WTC11 (cell line): Measurements from ENCODE around the gene OCA2.

ENCODE experiments used
- ATF6 ChIP-seq: sonication (generic); formaldehyde crosslinking; IDR thresholded peaks from 2 replicates; pipeline ENCODE4 v1.8.1; 2023; ENCODE audit warnings: mild to moderate bottlenecking, missing genetic modification reagents
- CTCF ChIP-seq: fragments of 200-600 bp; IDR thresholded peaks from 2 replicates; pipeline ENCODE4 v1.8.0; 2022; ENCODE audit warnings: antibody characterized with exemption
- E2F4 ChIP-seq: sonication (generic); formaldehyde crosslinking; IDR thresholded peaks from 2 replicates; pipeline ENCODE4 v1.8.1; 2022; ENCODE audit warnings: low read depth, mild to moderate bottlenecking, moderate library complexity, missing genetic modification reagents, borderline replicate concordance
- E2F5 ChIP-seq: sonication (generic); formaldehyde crosslinking; IDR thresholded peaks from 2 replicates; pipeline ENCODE4 v1.8.1; 2022; ENCODE audit warnings: mild to moderate bottlenecking, moderate library complexity, missing genetic modification reagents
- FOXJ3 ChIP-seq: sonication (generic); formaldehyde crosslinking; IDR thresholded peaks from 2 replicates; pipeline ENCODE4 v1.9.0; 2021; ENCODE audit warnings: missing genetic modification reagents, mild to moderate bottlenecking, borderline replicate concordance
- NFE2L1 ChIP-seq: sonication (generic); formaldehyde crosslinking; IDR thresholded peaks from 2 replicates; pipeline ENCODE4 v1.8.1; 2023; ENCODE audit warnings: missing genetic modification reagents
- NR2C2 ChIP-seq: sonication (generic); formaldehyde crosslinking; IDR thresholded peaks from 2 replicates; pipeline ENCODE4 v1.8.0; 2022; ENCODE audit warnings: mild to moderate bottlenecking, missing genetic modification reagents
- NR3C1 ChIP-seq: sonication (generic); formaldehyde crosslinking; conservative IDR thresholded peaks from 2 replicates; pipeline ENCODE4 v1.8.1; 2023; ENCODE audit warnings: low read depth, mild to moderate bottlenecking, missing genetic modification reagents
- RELA ChIP-seq: sonication (generic); formaldehyde crosslinking; IDR thresholded peaks from 2 replicates; pipeline ENCODE4 v1.8.1; 2022; ENCODE audit warnings: missing genetic modification reagents, mild to moderate bottlenecking, borderline replicate concordance
- SP1 ChIP-seq: sonication (generic); formaldehyde crosslinking; conservative IDR thresholded peaks from 2 replicates; pipeline ENCODE4 v1.8.1; 2022; ENCODE audit warnings: missing genetic modification reagents
- TEAD4 ChIP-seq: sonication (generic); formaldehyde crosslinking; IDR thresholded peaks from 2 replicates; pipeline ENCODE4 v1.8.0; 2022; ENCODE audit warnings: mild to moderate bottlenecking, missing genetic modification reagents
- USF1 ChIP-seq: sonication (generic); formaldehyde crosslinking; IDR thresholded peaks from 2 replicates; pipeline ENCODE4 v1.8.0; 2022; ENCODE audit warnings: mild to moderate bottlenecking, missing genetic modification reagents
- USF2 ChIP-seq: sonication (generic); formaldehyde crosslinking; IDR thresholded peaks from 2 replicates; pipeline ENCODE4 v1.8.1; 2023; ENCODE audit warnings: mild to moderate bottlenecking, missing genetic modification reagents, moderate library complexity

GRCh38 chr15:28096411-28096669, 2.8 kb downstream of the OCA2 start:
- no peak for TF ChIP-seq CTCF
- TF ChIP-seq NFE2L1 (CRISPR knock-in tag): no peak
- no peak for TF ChIP-seq ATF6
- no peak for TF ChIP-seq NR2C2 (CRISPR knock-in tag)
- no peak for TF ChIP-seq FOXJ3 (CRISPR knock-in tag)
- TF ChIP-seq E2F4: no peak
- TF ChIP-seq SP1: 0 out of 2 replicates have a peak, but pooled peaks have one; percentile 5
- TF ChIP-seq USF2 (CRISPR knock-in tag): no peak
- TF ChIP-seq E2F5 (CRISPR knock-in tag): no peak
- no peak for TF ChIP-seq USF1 (CRISPR knock-in tag)
- no peak for TF ChIP-seq TEAD4 (CRISPR knock-in tag)
- TF ChIP-seq NR3C1 (CRISPR knock-in tag): no peak
- TF ChIP-seq RELA (CRISPR knock-in tag): no peak
